GM15510 (cell line): ENCODE data around the gene CLCN7.

Experiments used
- POLR2A ChIP-seq: IDR thresholded peaks from 3 replicates; pipeline ENCODE4 v1.6.1; 2011; ENCODE audit warnings: borderline replicate concordance; ENCODE audit not compliant: insufficient read length; ENCODE audit errors: extremely low read depth

Gene CLCN7

GRCh38 chr16:1427473-1428461 is 47.1 kb downstream of the CLCN7 start:
- TF ChIP-seq POLR2A = no peak

GRCh38 chr16:1426734-1427471 is 47.9 kb downstream of the CLCN7 start:
- TF ChIP-seq POLR2A = no peak

- TF ChIP-seq POLR2A = no peak
Observed at GRCh38 chr16:1425616-1426370, 49.0 kb downstream of the CLCN7 start.

DNA sequence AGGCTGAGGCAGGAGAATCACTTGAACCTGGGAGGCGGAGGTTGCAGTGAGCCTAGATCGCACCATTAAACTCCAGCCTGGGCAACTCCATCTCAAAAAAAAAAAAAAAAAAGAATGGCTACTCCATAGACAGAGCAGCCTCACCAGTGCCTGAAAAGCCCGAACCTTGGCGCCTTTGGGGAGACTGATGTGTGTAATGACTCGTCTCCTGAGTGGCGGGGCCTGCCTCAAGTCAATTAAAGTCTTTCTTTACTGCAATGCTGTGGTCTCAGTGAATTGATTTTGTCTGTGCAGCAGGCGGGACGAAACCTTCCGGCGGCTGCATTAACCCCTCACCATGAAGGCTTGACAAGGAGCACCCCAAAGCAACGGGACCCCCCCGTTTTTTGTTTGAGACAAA is 50.8 kb downstream of the CLCN7 start:
- TF ChIP-seq POLR2A = no peak

GRCh38 chr16:1422076-1422475 is 52.8 kb downstream of the CLCN7 start:
- TF ChIP-seq POLR2A = no peak

- no peak for TF ChIP-seq POLR2A
Observed at GRCh38 chr16:1420111-1420539, 54.7 kb downstream of the CLCN7 start.

DNA sequence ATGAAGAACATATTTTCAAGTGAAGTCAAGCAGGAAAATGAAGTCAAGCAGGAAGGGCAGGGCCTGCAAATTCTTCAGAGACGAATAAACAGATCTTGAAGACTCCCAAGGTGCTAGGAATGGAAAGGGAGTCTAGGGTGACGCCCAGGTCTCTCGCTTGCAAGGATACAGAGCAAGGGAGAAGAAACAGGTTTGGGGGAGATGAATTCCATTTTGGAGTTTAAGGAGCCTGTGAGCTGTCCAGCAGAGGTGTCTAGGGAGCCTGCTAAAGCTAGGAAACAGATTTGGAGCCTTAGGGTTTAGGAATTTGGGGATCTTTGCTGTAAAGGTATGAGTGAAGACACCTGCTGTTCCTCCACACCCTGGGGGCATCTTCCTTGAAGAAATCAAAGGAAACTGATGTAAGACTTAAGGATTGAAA is 58.3 kb downstream of the CLCN7 start:
- TF ChIP-seq POLR2A = no peak

- peak; percentile 51 for TF ChIP-seq POLR2A
Observed at GRCh38 chr16:1414532-1415260, 60.1 kb downstream of the CLCN7 start, which contains the start of gene UNKL. Gene UNKL, minus strand, starts transcription at chr16:1414704. Its CDS starts 13 bp downstream, at chr16:1414691.

GRCh38 chr16:1413684-1414531 is 60.9 kb downstream of the CLCN7 start:
- TF ChIP-seq POLR2A = peak; percentile 6

- no peak for TF ChIP-seq POLR2A
Observed at GRCh38 chr16:1412847-1413246, 62.0 kb downstream of the CLCN7 start.

DNA sequence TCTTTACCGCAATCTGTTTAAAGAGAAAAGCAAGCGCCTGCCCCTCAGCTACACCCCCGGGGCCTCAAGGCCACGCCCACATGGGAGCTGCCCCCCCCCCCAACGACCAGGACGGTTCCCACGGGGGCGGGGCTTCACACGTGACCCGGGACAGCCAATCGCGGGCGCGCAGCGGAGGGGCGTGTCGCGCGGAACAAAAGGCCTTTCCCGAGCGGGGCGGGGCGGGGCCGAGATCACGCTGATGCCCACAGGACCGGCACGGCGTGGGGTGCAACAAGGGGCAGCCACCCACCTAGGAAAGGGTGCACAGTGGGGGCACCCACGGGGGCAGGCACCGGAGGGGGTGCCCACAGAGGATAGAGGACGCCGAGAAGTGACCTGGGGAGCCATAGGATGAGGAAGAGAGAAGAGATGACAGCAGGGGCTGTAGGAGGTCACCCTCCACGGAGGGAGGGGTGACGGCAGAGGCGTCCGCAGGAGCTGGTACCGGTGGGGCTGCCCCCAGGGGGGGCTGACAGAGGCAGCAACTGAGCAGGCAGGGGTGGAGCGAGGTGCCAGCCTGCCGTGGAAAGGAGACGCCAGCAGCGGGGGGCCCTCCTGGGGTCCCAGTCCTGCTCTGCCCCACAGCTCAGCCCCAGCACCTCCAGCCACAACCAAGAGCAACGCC is 66.5 kb downstream of the CLCN7 start:
- no peak for TF ChIP-seq POLR2A

DNA sequence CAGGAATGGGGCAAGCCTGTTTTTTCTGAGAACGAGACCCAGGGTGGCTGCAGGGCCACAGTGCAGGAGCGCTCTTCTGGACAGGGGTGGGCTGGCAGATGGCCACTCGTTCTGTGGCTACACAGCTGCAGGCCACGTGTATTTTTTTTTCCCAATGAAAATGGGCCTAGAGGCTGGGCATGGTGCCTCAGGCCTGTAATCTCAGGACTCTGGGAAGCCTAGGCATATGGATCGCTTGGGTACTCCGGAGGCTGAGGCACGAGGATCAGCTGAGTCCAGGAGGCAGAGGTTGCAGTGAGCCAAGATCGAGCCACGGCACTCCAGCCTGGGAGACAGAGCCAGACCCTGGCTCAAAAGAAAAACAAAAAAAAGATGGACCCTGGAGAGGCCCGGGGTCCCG is 67.1 kb downstream of the CLCN7 start:
- TF ChIP-seq POLR2A = no peak

- TF ChIP-seq POLR2A = no peak
Observed at GRCh38 chr16:1403733-1404132, 71.1 kb downstream of the CLCN7 start.
